Measurements from ENCODE around the gene TRIM8.

The TRIM8 gene

DNA sequence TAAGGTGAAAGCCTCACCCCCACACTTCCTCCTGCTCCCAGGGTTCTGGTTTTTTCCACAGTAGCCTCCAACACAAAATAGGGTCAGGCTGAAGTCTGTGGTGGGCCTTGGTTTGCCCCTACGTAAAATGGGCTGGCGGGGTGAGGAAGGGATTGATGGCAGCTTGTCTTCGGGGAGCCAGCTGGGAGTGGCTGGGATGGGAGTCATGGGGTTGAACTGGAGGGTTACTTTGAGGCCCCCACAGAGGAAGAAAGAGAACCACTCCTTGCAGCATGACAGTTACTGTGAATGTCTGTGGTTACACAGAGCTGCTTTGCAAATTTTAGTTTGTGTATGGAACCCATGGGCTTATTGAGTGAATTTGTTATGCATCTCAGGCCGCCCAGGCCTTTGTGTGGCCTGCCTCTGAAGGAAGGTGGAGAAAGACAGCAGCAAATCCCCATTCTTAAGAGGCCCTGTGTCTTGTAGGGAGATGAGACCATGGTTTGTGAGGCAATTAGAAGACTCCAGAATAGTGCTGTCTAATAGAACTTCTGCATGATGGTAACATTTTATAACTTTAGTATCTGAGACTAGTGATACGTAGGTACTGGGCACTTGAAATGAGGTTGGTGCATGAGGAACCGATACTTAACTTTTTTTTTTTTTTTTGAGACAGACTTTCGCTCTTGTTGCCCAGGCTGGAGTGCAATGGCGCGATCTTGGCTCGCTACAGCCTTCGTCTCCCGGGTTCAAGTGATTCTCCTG lies 8.1 kb downstream of the TRIM8 start:
- TF ChIP-seq SPI1 (IDR thresholded peaks at IDR 0.05; ENCODE audit: borderline replicate concordance, low read depth), result peak; percentile 15; the same call in 1 of the 2 replicates
- TF ChIP-seq GABPA (IDR thresholded peaks at IDR 0.05; ENCODE audit: low read depth), result no peak
- no peak for TF ChIP-seq POLR2AphosphoS5 (IDR thresholded peaks at IDR 0.05; ENCODE audit: low read depth)
- Histone ChIP-seq H3K27me3 (ENCODE audit: insufficient read depth, poor library complexity, severe bottlenecking) (no peaks in the 10 kb centered on the region), H3K27ac (replicated peaks) (peak overlapping the region; percentile 35), H3K4me3 (replicated peaks; ENCODE audit: insufficient read depth, low read length) (no peak overlapping the region)
- DNase-seq (ENCODE audit: low read depth in 1 of 2, low spot score in 1 of 2), result peak in 1 of 2 experiments; percentile 60

DNA sequence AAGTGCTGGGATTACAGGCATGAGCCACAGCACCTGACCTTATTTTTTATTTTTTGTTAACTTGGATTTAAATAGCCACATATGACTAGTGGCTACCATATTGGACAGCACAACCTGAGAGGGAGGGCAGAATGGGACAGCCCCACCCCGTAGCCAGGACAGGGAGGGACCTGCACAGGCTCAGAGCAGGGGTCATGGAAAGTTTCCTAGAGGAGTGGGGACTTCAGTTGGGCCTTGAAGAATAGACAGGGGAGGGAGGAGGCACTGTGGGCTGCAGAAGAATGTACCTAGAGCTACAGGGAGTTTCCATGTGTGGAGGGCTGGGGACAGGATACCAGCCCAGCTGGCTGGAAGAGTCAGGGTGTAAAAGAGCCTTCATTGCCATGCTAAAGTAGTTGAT lies 8.8 kb downstream of the TRIM8 start:
- no peak overlapping the region for H3K4me3 ChIP-seq (replicated peaks; ENCODE audit: insufficient read depth, low read length)
- no peak for TF ChIP-seq POLR2AphosphoS5 (IDR thresholded peaks at IDR 0.05; ENCODE audit: low read depth)
- TF ChIP-seq GABPA (IDR thresholded peaks at IDR 0.05; ENCODE audit: low read depth), result no peak
- TF ChIP-seq, protein P1, sequence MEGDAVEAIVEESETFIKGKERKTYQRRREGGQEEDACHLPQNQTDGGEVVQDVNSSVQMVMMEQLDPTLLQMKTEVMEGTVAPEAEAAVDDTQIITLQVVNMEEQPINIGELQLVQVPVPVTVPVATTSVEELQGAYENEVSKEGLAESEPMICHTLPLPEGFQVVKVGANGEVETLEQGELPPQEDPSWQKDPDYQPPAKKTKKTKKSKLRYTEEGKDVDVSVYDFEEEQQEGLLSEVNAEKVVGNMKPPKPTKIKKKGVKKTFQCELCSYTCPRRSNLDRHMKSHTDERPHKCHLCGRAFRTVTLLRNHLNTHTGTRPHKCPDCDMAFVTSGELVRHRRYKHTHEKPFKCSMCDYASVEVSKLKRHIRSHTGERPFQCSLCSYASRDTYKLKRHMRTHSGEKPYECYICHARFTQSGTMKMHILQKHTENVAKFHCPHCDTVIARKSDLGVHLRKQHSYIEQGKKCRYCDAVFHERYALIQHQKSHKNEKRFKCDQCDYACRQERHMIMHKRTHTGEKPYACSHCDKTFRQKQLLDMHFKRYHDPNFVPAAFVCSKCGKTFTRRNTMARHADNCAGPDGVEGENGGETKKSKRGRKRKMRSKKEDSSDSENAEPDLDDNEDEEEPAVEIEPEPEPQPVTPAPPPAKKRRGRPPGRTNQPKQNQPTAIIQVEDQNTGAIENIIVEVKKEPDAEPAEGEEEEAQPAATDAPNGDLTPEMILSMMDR (IDR thresholded peaks at IDR 0.05; ENCODE audit: insufficient read depth, low read length), result no peak
- TF ChIP-seq SPI1 (IDR thresholded peaks at IDR 0.05; ENCODE audit: borderline replicate concordance, low read depth), result no peak
- no peak for TF ChIP-seq REST (IDR thresholded peaks at IDR 0.05; ENCODE audit: insufficient replicate concordance, low read depth)
- no peaks in the 10 kb centered on the region for H3K27me3 ChIP-seq (ENCODE audit: insufficient read depth, poor library complexity, severe bottlenecking)
- no peak for DNase-seq (ENCODE audit: low read depth in 1 of 2, low spot score in 1 of 2)
- no peak overlapping the region for H3K27ac ChIP-seq (replicated peaks)

DNA sequence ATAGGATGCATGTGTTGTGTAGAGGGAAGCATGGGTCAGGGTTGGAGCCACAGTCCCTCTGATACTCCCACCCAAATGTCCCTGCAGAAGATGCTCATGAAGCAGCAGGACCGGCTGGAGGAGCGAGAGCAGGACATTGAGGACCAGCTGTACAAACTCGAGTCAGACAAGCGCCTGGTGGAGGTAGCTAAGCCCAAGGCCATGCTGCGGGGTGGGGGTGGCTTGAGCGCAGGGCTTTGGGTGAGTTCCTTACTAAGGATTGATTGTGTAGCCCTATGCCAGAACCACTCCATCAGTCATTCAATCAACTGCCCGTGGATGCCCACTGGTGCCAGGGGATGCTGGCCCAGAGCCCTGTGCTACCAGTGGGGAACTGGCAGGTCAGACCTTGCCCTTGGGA lies 10.3 kb downstream of the TRIM8 start:
- no peak for TF ChIP-seq GABPA (IDR thresholded peaks at IDR 0.05; ENCODE audit: low read depth)
- no peak for TF ChIP-seq REST (IDR thresholded peaks at IDR 0.05; ENCODE audit: insufficient replicate concordance, low read depth)
- TF ChIP-seq, protein P1 (IDR thresholded peaks at IDR 0.05; ENCODE audit: insufficient read depth, low read length), result no peak
- TF ChIP-seq SPI1 (IDR thresholded peaks at IDR 0.05; ENCODE audit: borderline replicate concordance, low read depth), result no peak
- TF ChIP-seq POLR2AphosphoS5 (IDR thresholded peaks at IDR 0.05; ENCODE audit: low read depth), result no peak
- H3K27me3 ChIP-seq (ENCODE audit: insufficient read depth, poor library complexity, severe bottlenecking), result no peaks in the 10 kb centered on the region
- DNase-seq (ENCODE audit: low read depth in 1 of 2, low spot score in 1 of 2), result no peak
- no peak overlapping the region for H3K27ac ChIP-seq (replicated peaks)
- no peak overlapping the region for H3K4me3 ChIP-seq (replicated peaks; ENCODE audit: insufficient read depth, low read length)

DNA sequence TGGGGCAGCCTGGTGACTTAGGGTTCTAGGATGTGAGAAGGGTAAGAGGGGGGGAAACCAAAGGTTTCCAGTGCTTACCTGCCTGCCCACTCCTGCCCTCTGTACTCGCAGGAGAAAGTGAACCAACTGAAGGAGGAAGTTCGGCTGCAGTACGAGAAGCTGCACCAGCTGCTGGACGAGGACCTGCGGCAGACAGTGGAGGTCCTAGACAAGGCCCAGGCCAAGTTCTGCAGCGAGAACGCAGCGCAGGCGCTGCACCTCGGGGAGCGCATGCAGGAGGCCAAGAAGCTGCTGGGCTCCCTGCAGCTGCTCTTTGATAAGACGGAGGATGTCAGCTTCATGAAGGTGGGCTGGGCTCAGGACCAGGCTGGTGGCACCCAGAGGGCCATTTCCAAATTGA lies 10.7 kb downstream of the TRIM8 start:
- H3K27me3 ChIP-seq (ENCODE audit: insufficient read depth, poor library complexity, severe bottlenecking), result no peaks in the 10 kb centered on the region
- no peak overlapping the region for H3K27ac ChIP-seq (replicated peaks)
- H3K4me3 ChIP-seq (replicated peaks; ENCODE audit: insufficient read depth, low read length), result no peak overlapping the region
- DNase-seq (ENCODE audit: low read depth in 1 of 2, low spot score in 1 of 2), result no peak
- TF ChIP-seq, protein P1 (IDR thresholded peaks at IDR 0.05; ENCODE audit: insufficient read depth, low read length), result no peak
- no peak for TF ChIP-seq GABPA (IDR thresholded peaks at IDR 0.05; ENCODE audit: low read depth)
- TF ChIP-seq REST (IDR thresholded peaks at IDR 0.05; ENCODE audit: insufficient replicate concordance, low read depth), result no peak
- TF ChIP-seq POLR2AphosphoS5 (IDR thresholded peaks at IDR 0.05; ENCODE audit: low read depth), result no peak
- TF ChIP-seq SPI1 (IDR thresholded peaks at IDR 0.05; ENCODE audit: borderline replicate concordance, low read depth), result no peak

All from HL-60 (cell line).